Activated naive CD4-positive, alpha-beta T cell treated with anti-CD3 and anti-CD28 coated beads, Interleukin-2, amount 10 ng/mL, durations not matched to agents 7 days and 5 days (primary cell): Measurements from ENCODE around the gene VPS37B.

Source experiments
- CTCF ChIA-PET: fragments of 350-600 bp; sonication (Branson Sonifier 250); formaldehyde crosslinking; loops from one replicate; lab custom pipeline; 2021; ENCODE audit warnings: antibody characterized with exemption; lab: Charles Lee
- DNase-seq: peaks from one replicate; pipeline ENCODE4 v3.0.0-alpha.2; 2020
- H3K27ac Mint-ChIP-seq: one replicate; pipeline ENCODE4 v1.8.0; 2021; ENCODE audit warnings: mild to moderate bottlenecking, moderate library complexity, mixed read lengths
- H3K27me3 Mint-ChIP-seq: one replicate; pipeline ENCODE4 v1.8.0; 2021; ENCODE audit warnings: mild to moderate bottlenecking, mixed read lengths
- H3K36me3 Mint-ChIP-seq: one replicate; pipeline ENCODE4 v1.8.0; 2021; ENCODE audit warnings: mixed read lengths
- H3K4me1 Mint-ChIP-seq: one replicate; pipeline ENCODE4 v1.8.0; 2021; ENCODE audit warnings: mixed read lengths
- H3K4me3 Mint-ChIP-seq: one replicate; pipeline ENCODE4 v1.8.0; 2021; ENCODE audit warnings: mild to moderate bottlenecking, moderate library complexity, mixed read lengths
- H3K9me3 Mint-ChIP-seq: one replicate; pipeline ENCODE4 v1.8.0; 2021; ENCODE audit warnings: mixed read lengths

VPS37B gene

DNA sequence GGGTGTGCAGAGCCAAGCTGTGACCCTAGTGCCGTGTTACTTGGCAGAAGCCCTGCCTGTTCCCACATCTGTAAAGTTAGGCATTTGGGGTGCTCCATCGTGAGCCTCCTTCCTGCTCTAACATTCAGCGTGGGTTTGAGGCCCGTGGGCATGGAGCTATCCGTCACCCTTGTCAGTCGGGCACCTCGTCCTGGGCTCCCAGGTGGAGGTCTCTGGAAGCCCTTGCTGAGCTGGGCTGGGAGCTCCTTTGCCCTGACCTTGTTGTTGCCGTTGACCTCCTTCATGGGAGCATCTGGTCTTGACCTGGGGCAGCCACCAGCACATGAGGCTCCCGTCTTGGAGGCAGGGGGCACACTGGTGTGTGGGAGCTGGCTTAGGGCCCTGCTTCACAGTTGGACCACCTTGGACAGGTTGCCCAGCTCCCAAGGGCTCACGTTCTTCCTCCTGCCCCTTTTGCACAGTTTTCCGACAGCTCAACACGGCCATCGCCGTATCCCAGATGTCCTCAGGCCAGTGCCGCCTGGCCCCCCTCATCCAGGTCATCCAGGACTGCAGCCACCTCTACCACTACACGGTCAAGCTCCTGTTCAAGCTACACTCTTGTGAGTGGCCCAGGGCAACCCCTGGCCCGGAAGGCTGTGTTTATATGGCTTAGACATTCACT is 42.2 kb downstream of the VPS37B start:
- H3K9me3 Mint-ChIP-seq, result no peaks in the 10 kb centered on the region
- no peaks in the 10 kb centered on the region for H3K4me1 Mint-ChIP-seq
- no peak for DNase-seq
- H3K4me3 Mint-ChIP-seq, result no peak overlapping the region
- no peak overlapping the region for H3K27ac Mint-ChIP-seq
- peaks cover 2% of the 10 kb centered on the region for H3K36me3 Mint-ChIP-seq
- CTCF ChIA-PET, result no interaction called here
- no peaks in the 10 kb centered on the region for H3K27me3 Mint-ChIP-seq

DNA sequence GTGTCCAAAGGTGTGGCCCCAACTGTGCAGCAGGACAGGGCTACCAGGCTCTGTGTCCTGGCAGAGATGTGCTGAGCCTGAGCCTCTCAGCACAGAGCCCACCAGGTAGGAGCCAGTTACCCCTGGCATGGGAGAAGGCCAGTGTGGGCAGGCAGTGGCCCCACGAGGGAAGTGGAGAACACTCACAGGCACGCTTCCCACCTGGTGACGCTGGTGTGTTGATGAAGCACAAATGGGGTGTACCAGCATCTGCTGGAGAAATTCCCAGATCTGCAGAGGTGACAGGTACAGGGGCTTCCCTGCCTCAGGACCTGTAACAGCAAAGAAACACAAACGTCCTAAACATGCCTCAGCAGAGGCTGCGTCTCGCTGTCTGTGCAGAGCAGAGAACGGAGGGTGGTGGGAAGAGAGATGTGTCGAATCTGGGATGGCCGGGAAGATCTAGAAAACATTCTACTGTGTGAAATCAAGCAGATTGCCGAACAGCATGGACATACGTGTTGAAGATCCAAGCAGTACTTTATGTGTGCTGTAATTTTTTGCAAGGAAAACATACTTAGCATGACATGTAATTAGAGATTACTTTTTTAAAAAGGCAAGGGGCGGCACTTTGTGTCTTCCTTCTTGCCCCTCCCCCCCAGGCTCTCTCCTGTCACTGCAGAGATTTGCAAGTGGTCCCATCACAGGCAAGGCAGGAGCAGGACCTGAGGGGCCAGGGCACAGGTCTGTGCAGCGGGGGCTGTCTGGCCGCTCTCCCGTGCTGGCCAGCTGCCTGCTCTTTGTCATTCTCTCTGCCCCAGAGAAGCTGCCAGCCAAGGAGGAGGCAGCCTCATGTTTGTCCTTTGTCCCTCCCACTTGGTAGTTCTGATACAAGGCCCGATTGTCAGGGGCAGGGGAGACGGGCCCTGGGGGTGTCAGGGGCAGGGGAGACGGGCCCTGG is 43.3 kb downstream of the VPS37B start:
- Mint-ChIP-seq H3K27me3 (no peaks in the 10 kb centered on the region), H3K4me1 (no peaks in the 10 kb centered on the region)

DNA sequence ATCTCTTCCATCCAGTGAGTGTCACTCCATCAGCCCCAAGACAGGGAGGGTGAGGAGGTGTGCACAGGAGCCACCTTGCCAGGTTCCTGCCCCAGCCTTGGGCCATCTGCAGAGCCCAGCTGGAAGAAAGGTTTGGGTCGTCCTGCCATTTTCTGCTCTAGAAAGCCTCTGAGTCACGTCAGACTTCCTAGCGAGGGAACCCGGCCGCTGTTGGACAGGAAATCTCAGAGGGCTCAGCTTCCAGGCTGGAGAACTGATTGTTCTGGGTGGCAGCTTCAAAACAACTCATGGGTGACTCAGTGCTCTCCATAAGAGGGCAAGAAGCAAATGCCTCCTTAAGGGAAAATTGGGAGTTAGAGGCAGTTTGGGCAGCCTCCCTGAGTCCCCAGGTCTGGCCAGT is 44.1 kb downstream of the VPS37B start:
- Mint-ChIP-seq H3K27ac (no peak overlapping the region), H3K36me3 (no peaks in the 10 kb centered on the region), H3K27me3 (no peaks in the 10 kb centered on the region), H3K4me1 (no peaks in the 10 kb centered on the region), H3K9me3 (no peaks in the 10 kb centered on the region), H3K4me3 (no peak overlapping the region)
- CTCF ChIA-PET, result interaction anchor here (1.1 kb wide), 1 partner anchor 101 kb away, joined by 3 read pairs; no protein-coding TSS in a partner anchor
- DNase-seq, result no peak

More for the DNA sequence above, 43.3 kb downstream of the VPS37B start:
- CTCF ChIA-PET, result interaction anchor here (1.1 kb wide), 1 partner anchor 100 kb away, joined by 3 read pairs; no protein-coding TSS in a partner anchor
- Mint-ChIP-seq H3K27ac (no peak overlapping the region), H3K36me3 (peaks cover 2% of the 10 kb centered on the region), H3K9me3 (no peaks in the 10 kb centered on the region), H3K4me3 (no peak overlapping the region)
- no peak for DNase-seq

DNA sequence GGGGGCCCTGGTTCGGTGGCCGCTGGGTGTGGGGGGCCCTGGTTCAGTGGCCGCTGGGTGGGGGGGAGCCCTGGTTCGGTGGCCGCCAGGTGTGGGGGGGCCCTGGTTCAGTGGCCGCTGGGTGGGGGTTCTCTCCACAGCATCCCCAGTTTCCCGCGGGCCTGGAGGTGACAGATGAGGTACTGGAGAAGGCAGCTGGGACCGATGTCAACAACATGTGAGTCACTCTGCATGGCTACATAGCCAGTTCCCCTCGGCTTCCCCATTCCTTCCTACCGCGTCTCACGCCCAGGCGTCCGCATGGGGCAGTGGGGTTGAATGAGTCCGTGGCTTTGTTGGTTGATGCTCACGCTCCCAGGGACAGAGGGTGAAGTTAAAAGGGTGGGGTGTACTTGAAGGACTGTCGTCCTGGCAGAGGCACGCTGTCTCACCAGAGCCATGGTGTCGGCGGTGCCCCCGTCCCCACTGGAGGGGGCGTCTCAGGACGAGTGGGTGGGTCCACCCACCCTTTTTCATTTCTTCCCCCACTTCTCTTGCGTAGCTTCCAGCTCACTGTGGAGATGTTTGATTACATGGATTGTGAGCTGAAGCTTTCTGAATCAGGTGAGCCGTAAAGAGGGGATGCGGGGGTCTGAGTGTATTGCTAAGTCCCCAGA is 45.1 kb downstream of the VPS37B start:
- CTCF ChIA-PET, result no interaction called here
- DNase-seq, result no peak
- no peak overlapping the region for H3K27ac Mint-ChIP-seq
- H3K27me3 Mint-ChIP-seq, result no peaks in the 10 kb centered on the region
- H3K36me3 Mint-ChIP-seq, result no peaks in the 10 kb centered on the region
- no peaks in the 10 kb centered on the region for H3K4me1 Mint-ChIP-seq
- H3K9me3 Mint-ChIP-seq, result no peaks in the 10 kb centered on the region
- H3K4me3 Mint-ChIP-seq, result no peak overlapping the region

DNA sequence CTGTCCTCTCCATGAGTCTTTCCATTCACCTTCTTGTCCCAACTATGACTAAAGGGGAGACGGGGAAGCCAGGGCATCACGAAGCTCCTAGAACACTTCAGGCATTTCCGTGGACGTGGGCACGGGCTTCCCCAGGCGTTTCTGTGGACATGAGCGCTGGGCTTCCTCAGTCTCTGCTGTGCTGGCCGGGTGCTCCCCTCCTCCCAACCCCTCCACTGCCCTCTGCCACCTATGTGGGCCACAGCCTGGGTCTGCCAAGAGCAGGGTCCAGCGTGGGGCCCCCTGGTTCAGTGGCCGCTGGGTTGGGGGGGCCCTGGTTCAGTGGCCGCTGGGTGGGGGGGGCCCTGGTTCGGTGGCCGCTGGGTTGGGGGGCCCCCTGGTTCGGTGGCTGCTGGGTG is 45.9 kb downstream of the VPS37B start:
- CTCF ChIA-PET, result interaction anchor here (1.0 kb wide), 2 partner anchors 9 to 56 kb away, joined by 3 to 4 read pairs; no protein-coding TSS in a partner anchor
- no peaks in the 10 kb centered on the region for H3K9me3 Mint-ChIP-seq
- no peak for DNase-seq
- H3K27ac Mint-ChIP-seq, result no peak overlapping the region
- H3K27me3 Mint-ChIP-seq, result no peaks in the 10 kb centered on the region
- no peak overlapping the region for H3K4me3 Mint-ChIP-seq
- H3K36me3 Mint-ChIP-seq, result no peaks in the 10 kb centered on the region
- no peaks in the 10 kb centered on the region for H3K4me1 Mint-ChIP-seq

DNA sequence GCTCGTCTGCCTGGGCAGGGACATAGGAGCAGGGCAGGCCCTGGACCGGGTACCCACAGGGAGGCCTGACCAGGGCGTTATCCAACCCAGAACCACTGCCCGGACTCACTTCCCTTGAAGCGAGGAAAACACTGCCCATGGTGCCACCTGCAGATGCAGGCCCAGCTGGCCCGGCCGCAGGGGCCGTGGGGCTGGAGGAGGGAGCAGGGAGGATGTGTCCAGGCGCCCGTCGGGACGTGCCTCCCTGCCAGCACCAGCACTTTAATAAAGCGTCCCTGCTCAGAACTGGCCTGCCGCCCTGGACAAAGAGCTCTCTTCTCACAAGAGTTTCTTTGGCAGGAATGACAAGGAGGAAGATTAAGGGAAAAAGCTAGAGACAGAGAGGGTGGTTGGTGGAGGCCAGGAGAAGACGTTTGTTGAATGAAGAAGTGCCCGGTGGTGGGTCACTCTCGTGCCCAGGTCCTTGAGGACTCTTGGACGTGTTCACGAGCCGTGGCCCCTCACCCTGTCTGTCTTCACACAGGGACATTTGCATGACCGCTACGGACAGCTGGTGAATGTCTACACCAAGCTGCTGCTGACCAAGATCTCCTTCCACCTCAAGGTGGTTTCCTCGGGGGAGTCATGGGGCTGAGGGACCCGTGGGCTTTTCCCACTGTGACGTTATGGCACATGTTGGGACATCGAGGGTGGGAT is 46.4 kb downstream of the VPS37B start:
- Mint-ChIP-seq H3K27me3 (no peaks in the 10 kb centered on the region), H3K9me3 (no peaks in the 10 kb centered on the region), H3K4me1 (no peaks in the 10 kb centered on the region), H3K4me3 (no peak overlapping the region), H3K36me3 (no peaks in the 10 kb centered on the region), H3K27ac (no peak overlapping the region)
- no peak for DNase-seq
- CTCF ChIA-PET, result interaction anchor here (1.0 kb wide), 2 partner anchors 10 to 55 kb away, joined by 3 to 4 read pairs; no protein-coding TSS in a partner anchor

DNA sequence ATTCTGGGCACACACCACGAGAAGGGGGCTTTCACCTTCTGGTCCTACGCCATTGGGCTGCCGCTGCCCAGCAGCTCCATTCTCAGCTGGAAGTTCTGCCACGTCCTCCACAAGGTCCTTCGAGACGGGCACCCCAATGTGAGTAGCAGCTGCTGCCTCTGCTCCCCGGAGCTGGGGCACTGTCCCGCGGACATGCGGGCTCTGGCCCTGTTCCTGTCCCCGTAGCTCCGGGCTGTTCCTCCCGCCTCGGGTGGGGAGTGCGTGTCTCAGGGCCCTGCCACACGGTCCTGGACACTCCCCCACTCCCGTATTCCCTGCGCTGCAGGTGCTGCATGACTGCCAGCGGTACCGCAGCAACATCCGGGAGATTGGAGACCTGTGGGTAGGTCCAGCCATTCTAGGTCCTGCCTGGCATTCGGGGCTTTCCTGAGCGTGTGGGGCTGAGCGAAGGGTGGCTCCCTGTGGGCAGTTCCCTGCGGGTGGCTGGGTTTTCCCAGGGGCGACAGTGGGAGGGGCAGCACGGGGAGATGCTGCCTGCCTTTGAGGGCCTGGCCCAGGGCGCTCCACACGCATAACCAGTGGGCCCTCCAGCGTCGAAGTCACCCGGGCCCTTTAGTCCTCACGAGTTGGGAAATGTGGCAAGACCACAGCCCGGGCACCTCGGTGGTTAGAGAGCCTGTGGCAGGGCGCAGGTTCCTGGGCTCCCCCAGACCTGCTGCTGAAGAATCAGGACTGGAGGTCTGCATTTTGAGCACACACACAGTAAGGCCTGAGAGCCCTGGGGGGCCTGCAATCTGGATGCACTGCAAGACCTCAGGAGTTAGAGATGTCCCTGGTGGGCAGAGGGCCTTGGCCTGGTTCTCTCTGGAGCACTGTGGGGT is 47.2 kb downstream of the VPS37B start:
- DNase-seq, result no peak
- Mint-ChIP-seq H3K27ac (no peak overlapping the region), H3K36me3 (no peaks in the 10 kb centered on the region), H3K9me3 (no peaks in the 10 kb centered on the region), H3K4me1 (no peaks in the 10 kb centered on the region), H3K4me3 (no peak overlapping the region), H3K27me3 (no peaks in the 10 kb centered on the region)
- CTCF ChIA-PET, result interaction anchor here (1.2 kb wide), 1 partner anchor 12 kb away, joined by 4 read pairs; no protein-coding TSS in a partner anchor

DNA sequence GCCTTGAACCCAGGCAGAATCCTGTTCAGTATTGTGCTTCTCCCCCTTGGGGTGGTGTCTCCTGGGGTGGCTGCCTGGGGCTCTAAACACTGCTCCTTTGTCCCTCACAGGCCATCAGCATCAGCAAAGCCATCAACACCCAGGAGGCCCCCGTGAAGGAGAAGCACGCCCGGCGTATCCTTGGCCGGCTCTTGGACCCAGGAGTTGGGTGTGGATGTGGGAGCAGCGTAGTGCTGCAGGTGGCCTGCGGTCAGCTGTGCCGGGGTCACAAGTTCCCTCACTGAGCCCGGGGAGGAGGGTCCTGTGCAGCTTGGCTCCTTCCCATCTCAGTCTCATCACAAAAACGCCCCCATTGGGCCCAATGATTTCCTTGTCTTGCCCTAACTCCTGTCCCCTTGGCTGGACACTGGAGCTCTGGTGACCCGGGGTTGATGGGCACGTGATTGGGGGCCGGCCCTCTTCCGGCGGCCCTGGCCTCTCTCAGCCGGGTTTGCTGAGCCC is 48.0 kb downstream of the VPS37B start:
- Mint-ChIP-seq H3K4me1 (no peaks in the 10 kb centered on the region), H3K9me3 (no peaks in the 10 kb centered on the region), H3K4me3 (no peak overlapping the region), H3K36me3 (no peaks in the 10 kb centered on the region), H3K27ac (no peak overlapping the region), H3K27me3 (no peaks in the 10 kb centered on the region)
- CTCF ChIA-PET, result interaction anchor here (0.9 to 1.2 kb wide), 2 partner anchors 13 to 124 kb away, joined by 3 to 4 read pairs; no protein-coding TSS in a partner anchor
- no peak for DNase-seq

DNA sequence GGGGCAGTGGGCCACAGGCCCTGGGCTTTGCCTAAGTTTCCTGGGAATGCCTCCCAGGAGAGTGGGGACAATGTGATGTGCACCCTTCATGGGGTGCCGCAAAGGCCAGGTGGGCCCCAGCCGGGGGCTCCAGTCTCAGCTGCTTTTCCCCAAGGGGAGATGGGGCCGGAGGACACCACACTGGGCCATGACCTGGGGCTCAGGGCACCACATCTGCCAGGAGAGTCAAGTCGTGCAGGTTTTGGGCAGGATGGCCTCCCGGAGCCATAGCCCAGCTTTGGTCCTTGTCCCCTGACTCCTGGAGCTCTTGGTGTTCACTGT is 48.4 kb downstream of the VPS37B start:
- Mint-ChIP-seq H3K27me3 (no peaks in the 10 kb centered on the region), H3K9me3 (no peaks in the 10 kb centered on the region), H3K4me3 (no peak overlapping the region), H3K36me3 (no peaks in the 10 kb centered on the region), H3K27ac (no peak overlapping the region), H3K4me1 (no peaks in the 10 kb centered on the region)
- DNase-seq, result no peak
- CTCF ChIA-PET, result interaction anchor here (0.9 kb wide), 1 partner anchor 125 kb away, joined by 3 read pairs; no protein-coding TSS in a partner anchor

DNA sequence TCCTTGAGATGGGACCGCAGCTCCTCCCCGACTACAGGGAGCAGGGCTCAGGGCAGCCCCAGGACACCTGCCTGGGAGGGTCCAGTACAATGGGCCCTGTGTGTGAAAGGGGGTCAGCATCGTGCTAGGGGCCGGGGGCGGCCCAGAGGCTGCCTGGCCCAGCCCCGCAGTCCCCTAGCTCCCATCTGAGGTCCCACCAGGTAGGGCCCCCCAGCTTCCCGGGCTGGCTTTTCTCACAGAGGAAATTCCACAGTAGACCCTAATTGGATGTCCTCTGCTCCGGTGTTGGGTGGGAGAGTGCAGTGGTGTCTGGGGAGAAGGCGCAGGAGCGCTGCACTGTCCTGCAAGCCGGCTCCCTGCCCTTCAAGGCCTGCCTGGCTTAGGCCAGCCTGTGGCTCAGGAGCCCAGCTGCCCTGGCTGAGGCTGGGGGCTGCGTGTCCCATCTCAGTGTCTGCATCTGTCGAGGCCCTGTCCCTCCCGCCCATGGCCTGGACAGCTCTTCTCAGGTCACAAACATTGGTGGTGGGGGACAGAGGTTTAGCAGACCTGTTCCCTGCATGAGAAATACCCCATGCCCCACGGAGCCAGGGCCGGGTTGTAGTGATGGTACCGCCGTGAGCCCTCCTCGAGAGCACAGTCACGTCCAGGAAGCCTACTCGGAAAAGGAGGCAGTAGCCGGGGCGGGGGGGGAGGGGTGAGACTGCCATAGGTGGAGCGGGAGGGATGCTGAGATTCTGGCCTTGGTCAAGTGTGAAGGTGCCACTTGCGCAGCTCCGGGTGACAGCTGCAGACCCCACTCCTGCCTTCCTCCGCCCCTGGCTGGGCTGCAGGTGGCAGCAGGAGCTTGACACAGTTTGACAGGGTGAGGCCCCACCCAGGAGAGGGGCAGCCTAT is 49.1 kb downstream of the VPS37B start:
- CTCF ChIA-PET, result interaction anchor here (0.6 to 0.9 kb wide), 3 partner anchors 14 to 198 kb away, joined by 3 to 4 read pairs (median 3); no protein-coding TSS in a partner anchor
- Mint-ChIP-seq H3K4me3 (no peak overlapping the region), H3K36me3 (no peaks in the 10 kb centered on the region), H3K4me1 (no peaks in the 10 kb centered on the region), H3K27ac (no peak overlapping the region), H3K9me3 (no peaks in the 10 kb centered on the region), H3K27me3 (no peaks in the 10 kb centered on the region)
- DNase-seq, result no peak

DNA sequence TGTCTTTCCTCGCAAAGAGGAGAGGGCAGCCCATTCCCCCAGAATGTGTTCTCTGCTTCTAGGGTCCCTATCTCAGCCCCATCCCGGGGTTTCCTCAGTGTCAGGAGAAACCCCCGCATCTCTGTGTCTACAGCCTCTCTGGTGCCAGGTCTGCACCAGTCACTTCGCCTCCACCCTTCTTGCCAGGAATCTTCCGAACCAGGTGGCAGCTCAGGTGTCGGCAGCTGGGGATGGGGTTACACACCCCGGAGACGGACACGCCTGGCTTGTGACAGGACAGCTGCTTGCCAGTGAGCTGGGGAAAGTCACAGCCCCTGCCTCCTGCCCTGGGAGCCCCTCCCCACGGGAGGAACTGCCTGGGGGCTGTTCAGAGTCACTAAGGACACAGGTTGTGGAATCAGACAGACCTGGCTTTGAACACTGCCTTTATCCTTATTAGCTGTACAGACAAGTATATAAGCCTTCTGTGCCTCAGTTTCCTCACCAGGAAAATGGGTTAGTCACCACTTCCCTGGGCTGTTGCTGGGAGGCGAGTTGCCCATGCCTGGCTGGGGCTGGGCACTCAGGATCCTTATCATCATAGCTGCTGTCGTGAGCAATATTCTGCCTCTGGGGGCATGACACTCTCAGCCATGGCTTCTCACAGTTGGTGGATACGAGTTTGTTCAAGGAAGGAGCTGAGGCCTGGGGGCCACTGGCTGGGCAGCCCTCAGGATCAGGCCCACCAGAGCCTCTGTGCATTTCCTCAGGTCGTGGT is 49.9 kb downstream of the VPS37B start:
- H3K4me1 Mint-ChIP-seq, result no peaks in the 10 kb centered on the region
- no peaks in the 10 kb centered on the region for H3K27me3 Mint-ChIP-seq
- CTCF ChIA-PET, result interaction anchor here (0.6 to 0.8 kb wide), 2 partner anchors 15 to 199 kb away, joined by 3 to 4 read pairs; no protein-coding TSS in a partner anchor
- no peak overlapping the region for H3K4me3 Mint-ChIP-seq
- no peaks in the 10 kb centered on the region for H3K36me3 Mint-ChIP-seq
- no peak for DNase-seq
- no peaks in the 10 kb centered on the region for H3K9me3 Mint-ChIP-seq
- no peak overlapping the region for H3K27ac Mint-ChIP-seq
